Kidney tubule cell (primary cell): ENCODE measurements around the gene RAB11FIP3.

Experiments used
- DNase-seq: peaks from one replicate; pipeline ENCODE4 v3.0.0-alpha.2; 2018; ENCODE audit warnings: low spot score

RAB11FIP3 gene

DNA sequence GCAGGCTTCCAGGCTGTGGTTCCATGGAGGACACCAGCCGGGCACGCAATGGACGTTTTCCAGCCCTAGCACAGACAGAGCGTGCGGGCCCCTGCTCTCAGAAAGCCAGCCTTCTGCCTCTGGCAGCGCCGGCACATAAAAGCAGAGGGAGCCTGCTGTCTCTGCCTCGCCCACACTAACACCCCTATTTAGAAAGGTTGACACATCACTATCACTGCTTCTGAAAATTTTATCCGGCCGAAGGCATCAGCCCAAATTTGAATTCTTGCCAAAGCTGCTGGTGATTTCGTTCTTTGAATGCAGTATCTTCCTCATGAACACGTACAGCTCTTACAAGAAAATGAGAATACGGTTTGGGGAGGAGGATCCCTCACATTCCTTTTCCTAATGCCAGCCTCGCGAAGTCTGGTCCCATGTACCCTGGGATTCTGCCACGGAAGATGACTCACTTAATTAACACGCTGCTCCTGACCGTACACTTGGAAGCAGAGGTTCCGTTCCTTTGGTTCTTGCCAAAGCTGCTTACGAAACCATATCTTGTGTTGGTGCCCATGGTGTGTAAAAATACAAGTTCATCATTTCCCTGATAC, 1.3 kb upstream of the RAB11FIP3 start:
- DNase-seq = peak; percentile 91

DNA sequence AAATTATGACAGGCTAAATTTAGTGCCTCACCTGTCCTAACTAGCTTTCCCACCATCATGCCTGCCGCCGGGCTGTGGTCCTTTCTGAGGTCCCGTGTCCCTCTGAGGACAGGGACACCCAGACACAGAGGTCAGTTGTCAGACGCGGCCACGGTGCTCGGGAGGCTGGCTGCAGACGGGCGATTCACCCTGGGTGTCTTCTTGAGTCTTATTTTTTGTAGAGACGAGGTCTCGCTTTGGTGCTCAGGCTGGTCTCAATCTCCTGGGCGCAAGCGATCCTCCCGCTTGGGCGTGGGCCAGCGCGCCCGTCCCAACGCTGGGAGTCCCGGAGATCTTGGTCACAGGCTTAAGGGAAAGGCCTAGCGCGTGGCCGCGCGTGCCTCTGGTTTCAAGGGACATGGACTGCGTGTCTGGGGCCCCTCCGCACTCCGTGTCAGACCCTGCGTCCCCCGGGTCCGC, 797 bp upstream of the RAB11FIP3 start:
- DNase-seq = peak; percentile 44

DNA sequence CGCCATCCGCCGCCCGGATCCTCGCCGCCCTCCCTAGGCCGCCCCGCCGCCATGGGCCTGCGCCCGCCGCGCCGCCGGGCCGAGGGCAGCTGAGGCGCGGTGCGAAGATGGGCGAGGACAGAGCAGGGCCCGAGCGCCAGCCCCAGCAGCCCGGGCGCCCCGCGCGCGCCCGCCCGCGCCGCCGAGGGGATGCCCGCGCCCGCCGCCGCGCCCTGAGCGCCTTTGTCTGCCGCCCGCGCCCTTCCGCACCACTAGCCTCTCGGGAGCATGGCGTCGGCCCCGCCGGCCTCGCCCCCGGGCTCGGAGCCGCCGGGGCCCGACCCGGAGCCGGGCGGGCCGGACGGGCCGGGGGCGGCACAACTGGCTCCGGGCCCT, 278 bp downstream of the RAB11FIP3 start:
- no peak for DNase-seq

DNA sequence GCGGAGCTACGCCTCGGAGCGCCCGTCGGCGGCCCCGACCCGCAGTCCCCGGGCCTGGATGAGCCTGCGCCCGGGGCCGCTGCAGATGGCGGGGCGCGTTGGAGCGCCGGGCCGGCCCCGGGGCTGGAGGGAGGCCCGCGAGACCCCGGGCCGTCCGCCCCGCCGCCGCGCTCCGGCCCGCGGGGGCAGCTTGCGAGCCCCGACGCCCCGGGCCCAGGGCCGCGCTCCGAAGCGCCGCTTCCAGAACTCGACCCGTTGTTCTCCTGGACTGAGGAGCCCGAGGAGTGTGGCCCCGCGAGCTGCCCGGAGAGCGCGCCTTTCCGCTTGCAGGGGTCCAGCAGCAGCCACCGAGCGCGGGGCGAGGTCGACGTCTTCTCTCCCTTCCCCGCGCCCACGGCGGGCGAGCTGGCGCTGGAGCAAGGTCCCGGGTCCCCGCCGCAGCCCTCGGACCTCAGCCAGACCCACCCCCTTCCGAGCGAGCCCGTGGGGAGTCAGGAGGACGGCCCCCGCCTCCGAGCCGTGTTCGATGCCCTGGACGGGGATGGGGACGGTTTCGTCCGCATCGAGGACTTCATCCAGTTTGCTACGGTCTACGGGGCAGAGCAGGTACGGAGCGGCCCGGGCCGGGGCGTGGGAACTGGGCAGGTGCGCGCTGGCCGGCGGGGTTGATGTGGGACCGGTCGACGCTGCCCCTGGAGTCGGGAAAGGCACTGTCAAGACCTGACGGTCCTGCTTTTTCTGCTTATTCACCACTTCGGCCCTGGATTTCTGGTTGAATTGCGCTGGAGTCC, 861 bp downstream of the RAB11FIP3 start:
- DNase-seq = peak; percentile 10

DNA sequence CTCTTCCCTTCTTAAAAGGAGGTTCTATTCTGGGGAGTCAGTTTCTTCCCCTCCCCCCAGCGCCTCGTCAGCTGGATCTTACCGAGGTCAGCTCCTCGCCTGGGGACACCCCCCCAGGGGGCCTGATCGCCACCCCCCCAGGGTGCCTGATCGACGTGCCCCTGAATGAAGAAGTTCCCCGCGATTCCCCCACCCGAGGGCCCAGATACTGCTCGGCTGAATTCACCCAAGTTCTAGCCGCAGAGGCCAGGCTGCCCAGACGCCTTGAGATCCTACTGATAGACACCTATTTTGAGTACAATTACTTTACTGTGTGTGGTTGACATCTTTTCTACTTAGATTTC, 1.4 kb downstream of the RAB11FIP3 start:
- DNase-seq = no peak

- DNase-seq = no peak
Observed at GRCh38 chr16:427250-427649, 1.8 kb downstream of the RAB11FIP3 start.

GRCh38 chr16:430904-431303, 5.5 kb downstream of the RAB11FIP3 start:
- DNase-seq = no peak

- DNase-seq = no peak
Observed at GRCh38 chr16:440627-441026, 15.2 kb downstream of the RAB11FIP3 start.

GRCh38 chr16:441447-441846, 16.0 kb downstream of the RAB11FIP3 start:
- no peak for DNase-seq

DNA sequence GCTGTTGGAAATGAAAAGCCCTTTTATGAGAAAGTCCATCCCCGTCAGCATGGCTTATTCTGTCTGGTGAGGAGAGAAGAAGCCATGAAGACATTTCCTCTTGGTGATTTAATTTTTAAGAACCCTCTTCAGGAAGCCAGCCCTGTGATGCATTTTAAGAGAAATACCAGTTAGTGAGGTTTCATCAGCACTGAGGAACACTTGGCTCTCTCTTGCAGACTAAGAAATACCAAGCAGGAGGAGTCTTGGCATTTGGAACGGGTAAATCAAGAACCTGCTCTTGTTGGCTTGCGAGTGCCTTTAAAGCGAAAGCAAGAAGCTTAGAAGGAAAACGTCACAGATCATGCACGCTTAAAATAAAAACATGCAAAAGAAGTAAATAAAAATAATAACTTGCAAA, 17.5 kb downstream of the RAB11FIP3 start:
- no peak for DNase-seq

GRCh38 chr16:444027-444426, 18.6 kb downstream of the RAB11FIP3 start:
- DNase-seq = no peak

DNA sequence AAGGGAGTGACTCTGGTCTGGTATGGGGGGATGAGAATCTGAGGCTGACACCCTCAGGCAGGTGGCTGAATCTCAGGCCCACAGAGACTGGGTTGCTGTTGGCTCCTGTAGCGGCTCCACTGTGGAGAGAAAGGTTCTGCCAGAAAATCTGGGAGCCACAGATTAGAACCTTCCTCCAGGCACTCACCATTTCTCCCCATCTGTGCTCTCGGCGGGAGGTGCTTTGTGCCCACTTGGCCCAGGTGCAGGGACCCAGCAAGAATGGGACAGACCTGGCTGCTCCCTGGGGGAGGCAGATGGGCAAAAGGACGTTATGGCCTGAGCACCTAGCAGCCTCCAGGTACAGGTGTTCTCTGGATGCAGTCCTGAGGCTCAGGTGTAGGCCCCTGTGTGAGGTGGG, 20.1 kb downstream of the RAB11FIP3 start:
- no peak for DNase-seq

- DNase-seq = no peak
Observed at GRCh38 chr16:450385-450784, 24.9 kb downstream of the RAB11FIP3 start.

DNA sequence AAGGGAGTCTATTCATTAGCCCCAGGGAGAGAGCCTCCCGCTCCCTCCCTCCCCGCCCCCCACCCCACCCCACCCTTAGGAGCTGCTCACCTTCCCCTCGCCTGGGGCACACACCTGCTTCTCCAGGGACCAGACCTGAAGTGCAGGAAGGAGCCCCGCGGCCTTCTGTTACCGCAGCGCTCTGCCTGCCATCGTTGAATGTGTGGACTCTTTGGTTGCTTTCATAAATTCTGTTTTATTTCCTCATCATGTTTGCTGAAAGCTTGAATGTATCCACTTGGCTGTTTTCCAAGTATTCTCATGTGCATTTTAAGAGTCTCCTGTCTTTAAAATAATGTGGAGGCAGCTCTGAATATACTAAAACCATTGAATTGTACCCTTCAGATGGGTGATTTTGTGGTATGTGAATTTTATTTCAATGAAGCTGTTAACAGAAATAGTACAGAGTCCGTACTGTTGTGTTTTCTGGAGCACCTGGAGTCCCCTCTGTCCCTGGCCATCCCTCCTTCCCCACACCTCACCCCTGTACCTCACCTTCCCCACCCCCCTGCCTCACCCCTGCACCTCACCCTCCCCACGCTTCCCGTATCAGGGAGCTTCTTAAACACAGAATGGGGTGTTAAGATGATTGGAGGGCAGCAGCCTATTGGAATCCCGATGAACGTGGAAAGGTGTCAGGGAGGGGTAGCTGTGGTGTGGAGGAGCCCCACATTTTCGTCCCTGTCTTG, 25.5 kb downstream of the RAB11FIP3 start:
- peak; percentile 23 for DNase-seq

- no peak for DNase-seq
Observed at GRCh38 chr16:454397-454940, 29.0 kb downstream of the RAB11FIP3 start.

GRCh38 chr16:455453-455852, 30.0 kb downstream of the RAB11FIP3 start:
- DNase-seq = no peak

DNA sequence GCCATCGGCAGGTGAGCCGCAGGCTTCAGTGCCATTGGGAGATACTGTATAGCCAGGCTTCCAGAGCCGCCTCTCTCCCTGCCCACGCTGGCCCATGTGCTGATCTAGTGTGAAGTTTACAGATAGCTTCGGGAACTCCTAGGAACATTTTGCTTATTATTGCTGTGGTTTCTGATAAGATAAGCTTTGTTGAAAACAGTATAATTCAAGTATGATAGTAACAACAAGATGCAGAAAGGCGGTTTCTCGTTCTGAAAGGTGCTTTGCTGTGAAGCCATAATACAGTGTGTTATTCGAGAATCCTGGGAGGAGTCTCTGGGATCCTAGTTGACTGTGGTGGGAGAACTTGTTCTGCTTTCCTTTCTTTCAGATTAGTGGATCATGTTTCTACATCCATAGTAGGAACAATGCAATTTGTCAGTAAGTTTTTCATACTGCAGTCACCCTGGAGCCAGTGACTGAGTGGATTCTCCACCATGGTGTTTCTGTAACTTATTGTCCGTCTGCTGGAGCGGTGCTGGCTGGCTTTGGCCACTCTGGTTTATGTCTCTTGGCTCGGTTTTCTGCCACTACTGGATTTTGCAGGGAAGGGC, 31.5 kb downstream of the RAB11FIP3 start:
- DNase-seq = no peak

DNA sequence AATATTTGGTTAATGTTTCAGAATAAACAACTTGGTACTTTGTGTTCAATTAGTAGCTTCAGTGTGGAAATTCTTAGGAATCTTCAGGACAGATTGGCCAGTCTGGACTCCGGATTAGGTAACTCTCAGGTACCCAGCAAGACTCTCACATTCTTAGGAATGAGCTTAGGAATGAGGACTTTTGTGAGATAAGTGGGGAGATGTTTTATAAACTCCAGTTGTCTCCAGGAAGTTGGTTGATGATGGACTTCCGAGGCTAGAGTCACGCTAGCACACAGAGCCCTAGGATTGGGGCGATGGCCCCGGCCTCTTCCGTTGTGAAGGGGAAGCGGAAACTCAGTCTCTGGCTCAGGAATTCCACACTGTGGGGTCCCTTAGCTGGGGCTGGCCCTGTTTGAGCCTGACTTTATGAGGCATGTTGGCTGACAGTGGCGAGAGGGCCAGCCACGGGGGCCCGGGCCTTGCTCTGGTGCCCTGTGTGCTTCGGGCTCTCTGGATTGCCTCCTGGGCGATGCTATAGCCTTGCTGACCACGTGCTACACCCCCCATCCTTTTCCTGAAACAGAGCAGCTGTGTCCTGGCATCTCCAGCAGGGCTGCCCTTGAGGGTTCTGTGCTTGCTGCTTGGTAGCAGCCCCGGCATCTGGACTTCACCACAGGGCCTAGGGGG, 32.4 kb downstream of the RAB11FIP3 start:
- DNase-seq = peak; percentile 72

GRCh38 chr16:459761-460160, 34.3 kb downstream of the RAB11FIP3 start:
- peak; percentile 39 for DNase-seq

- DNase-seq = no peak
Observed at GRCh38 chr16:460787-461186, 35.3 kb downstream of the RAB11FIP3 start.

- no peak for DNase-seq
Observed at GRCh38 chr16:463071-463470, 37.6 kb downstream of the RAB11FIP3 start.

DNA sequence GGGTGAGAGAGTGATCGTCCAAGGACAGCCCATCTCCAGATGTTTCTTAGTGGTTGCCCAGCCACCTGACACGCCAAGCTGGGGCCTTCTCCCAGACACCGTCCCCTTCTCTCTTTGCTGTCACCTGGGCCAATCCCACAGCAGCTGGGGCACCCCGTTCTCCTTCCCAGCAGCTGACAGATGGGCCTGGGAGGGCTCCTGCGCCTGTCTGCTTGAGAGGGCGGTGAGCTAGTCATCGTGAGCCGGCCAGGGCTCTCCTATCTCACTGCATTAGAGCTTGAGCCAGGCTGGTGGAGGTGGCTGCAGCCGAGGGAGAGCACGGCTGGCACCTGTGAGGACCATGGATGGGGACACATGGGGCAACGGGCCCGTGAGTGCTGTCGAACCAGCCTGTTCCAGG, 41.2 kb downstream of the RAB11FIP3 start:
- no peak for DNase-seq
